GM10266 (cell line): ENCODE results near the gene BOD1.
"Not testable (repeated sequence)": the region's sequence is repeated elsewhere in the genome, so short reads cannot be mapped to it uniquely, and the experiment has no call there.

Source experiments
- DNase-seq: peaks from one replicate; pipeline ENCODE4 v3.0.0; 2012; ENCODE audit errors: extremely low spot score
- CTCF ChIP-seq: IDR thresholded peaks from 2 replicates; pipeline ENCODE4 v1.5.1; 2012; ENCODE audit warnings: mild to moderate bottlenecking, low read depth; ENCODE audit not compliant: control insufficient read depth, insufficient read depth; ENCODE audit errors: missing control alignments

Gene BOD1

GRCh38 chr5:173590436-173591055, 25.9 kb downstream of the BOD1 start:
- DNase-seq = no peak
- no peak for TF ChIP-seq CTCF

GRCh38 chr5:173586133-173586532, 30.3 kb downstream of the BOD1 start:
- not testable (repeated sequence) for DNase-seq

- no peak for TF ChIP-seq CTCF
- no peak for DNase-seq
Observed at GRCh38 chr5:173583346-173583745, 33.1 kb downstream of the BOD1 start.

GRCh38 chr5:173582216-173583111, 34.0 kb downstream of the BOD1 start:
- TF ChIP-seq CTCF = no peak

GRCh38 chr5:173581408-173582215, 34.8 kb downstream of the BOD1 start:
- DNase-seq = peak; percentile 71
- peak; percentile 78 for TF ChIP-seq CTCF

More at GRCh38 chr5:173582216-173583111, 34.0 kb downstream of the BOD1 start:
- DNase-seq = no peak

GRCh38 chr5:173578947-173579615, 37.4 kb downstream of the BOD1 start:
- no peak for DNase-seq
- no peak for TF ChIP-seq CTCF

GRCh38 chr5:173577817-173578216, 38.6 kb downstream of the BOD1 start:
- no peak for DNase-seq
- no peak for TF ChIP-seq CTCF
